Endodermal cell (in vitro differentiated cells): ENCODE results near the gene CAMTA1. TPM values are rescaled to one million over a fixed set of nuclear protein-coding genes. Genes with fewer than 3 reads are reported as not detected.

ENCODE experiments used
- DNase-seq: peaks from one replicate; pipeline ENCODE4 v3.0.0-alpha.2; 2017
- H3K27ac ChIP-seq: 2 replicates; pipeline ENCODE4 v1.5.1; 2013; ENCODE audit warnings: mild to moderate bottlenecking, low read depth, low read length, moderate library complexity
- H3K27me3 ChIP-seq: 2 replicates; pipeline ENCODE4 v1.6.1; 2013; ENCODE audit warnings: mild to moderate bottlenecking, low read length, moderate library complexity; ENCODE audit not compliant: insufficient read depth, control insufficient read depth, poor library complexity, severe bottlenecking
- H3K36me3 ChIP-seq: 2 replicates; pipeline ENCODE4 v1.7.0; 2013; ENCODE audit warnings: mild to moderate bottlenecking, low read length, moderate library complexity; ENCODE audit not compliant: control insufficient read depth, insufficient read depth
- H3K4me1 ChIP-seq: one replicate; pipeline ENCODE4 v1.7.0; 2013; ENCODE audit warnings: low read length; ENCODE audit not compliant: control insufficient read depth, insufficient read depth
- H3K4me3 ChIP-seq: 2 replicates; pipeline ENCODE4 v1.5.1; 2013; ENCODE audit warnings: mild to moderate bottlenecking, low read length, moderate library complexity
- H3K9ac ChIP-seq: 2 replicates; pipeline ENCODE4 v1.6.1; 2013; ENCODE audit warnings: mild to moderate bottlenecking, low read length, moderate library complexity; ENCODE audit not compliant: poor library complexity, severe bottlenecking; ENCODE audit errors: extremely low read depth
- H3K9me3 ChIP-seq: 2 replicates; pipeline ENCODE4 v1.6.1; 2013; ENCODE audit warnings: mild to moderate bottlenecking, low read length, moderate library complexity; ENCODE audit not compliant: control insufficient read depth
- H3K27ac Mint-ChIP-seq: 2 replicates; pipeline ENCODE4 v1.8.0; 2020; ENCODE audit warnings: mixed read lengths
- H3K27me3 Mint-ChIP-seq: 2 replicates; pipeline ENCODE4 v1.8.0; 2021; ENCODE audit warnings: mild to moderate bottlenecking, mixed read lengths; ENCODE audit not compliant: insufficient read depth
- H3K36me3 Mint-ChIP-seq: 2 replicates; pipeline ENCODE4 v1.8.0; 2020; ENCODE audit warnings: low read depth, mixed read lengths
- H3K4me1 Mint-ChIP-seq: 2 replicates; pipeline ENCODE4 v1.8.0; 2020; ENCODE audit warnings: mixed read lengths
- H3K4me3 Mint-ChIP-seq: 2 replicates; pipeline ENCODE4 v1.8.0; 2020; ENCODE audit warnings: mild to moderate bottlenecking, moderate library complexity, mixed read lengths
- H3K9me3 Mint-ChIP-seq: 2 replicates; pipeline ENCODE4 v1.8.0; 2020; ENCODE audit warnings: mild to moderate bottlenecking, mixed read lengths
- WGBS, 2 experiments: methylation state at CpG; one replicate each; pipeline versions ENCODE4 v1.1.5 to v1.1.7; 2013; ENCODE audit warnings: missing lambda C conversion rate in 2 of 2, mixed read lengths in 1 of 2; ENCODE audit not compliant: insufficient coverage in 1 of 2, insufficient read length in 1 of 2; 5-methylcytosine and 5-hydroxymethylcytosine counted together
- total RNA-seq, 2 donors: library from RNA; stranded (reverse); fragmentation: NEBNext Ultra II Directional in 1 of 2; extraction: Animal tissue kit (Norgen Biotek cat#: 25700) in 1 of 2; gene quantifications; 2 replicates in 1 of 2; 3 replicates in 1 of 2; pipeline ENCODE4 v1.2.1, GENCODE V29; 2021
- TF ChIP-seq, protein P1 (sequence below): fragments of 200-600 bp; sonication (generic); conservative IDR thresholded peaks from 2 replicates; pipeline ENCODE4 v1.5.0; 2021; ENCODE audit warnings: antibody characterized with exemption, mild to moderate bottlenecking

The CAMTA1 gene
- total RNA-seq, 2 donors from 2014 or later: 123 to 137 TPM

DNA sequence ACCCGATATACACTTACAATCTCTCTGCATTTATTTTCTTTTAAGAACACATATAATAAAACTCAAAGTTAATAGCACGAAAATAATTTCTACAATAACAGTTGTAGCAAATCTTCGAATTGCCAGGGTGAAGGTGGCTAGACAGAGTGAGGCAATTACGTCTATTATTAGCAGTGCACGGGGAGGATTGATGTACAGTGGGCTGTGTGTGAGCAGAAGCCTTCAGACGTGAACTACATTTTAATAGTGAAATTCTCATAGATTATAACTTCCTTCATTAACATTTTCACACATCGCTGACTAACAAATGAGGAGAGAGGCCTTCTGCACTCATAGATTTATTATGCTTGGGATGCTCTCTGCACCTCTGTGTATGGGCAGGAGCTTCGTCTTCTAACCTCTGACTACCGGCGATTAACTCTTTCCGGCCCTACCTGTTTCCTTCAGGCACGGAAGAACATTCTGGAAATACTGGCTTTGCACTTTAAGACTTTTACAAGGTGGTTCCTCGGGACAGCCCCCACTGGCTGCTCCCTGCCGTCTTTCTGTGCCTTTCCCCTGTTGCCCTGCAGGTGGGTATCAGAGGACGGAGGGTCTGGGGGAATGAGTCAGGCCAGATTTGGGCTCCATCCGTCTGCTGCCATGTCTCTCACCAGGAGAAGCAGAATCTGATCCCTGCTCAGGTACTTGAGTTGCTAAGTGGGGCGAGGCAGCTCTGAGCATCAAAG lies 200.5 kb downstream of the CAMTA1 start:
- Mint-ChIP-seq H3K4me3 (no peak overlapping the region), H3K27ac (no peak overlapping the region), H3K36me3 (no peaks in the 10 kb centered on the region), H3K9me3 (peaks cover under 1% of the 10 kb centered on the region), H3K4me1 (peaks cover 24% of the 10 kb centered on the region), H3K27me3 (no peaks in the 10 kb centered on the region)
- Histone ChIP-seq H3K27me3 (no peaks in the 10 kb centered on the region), H3K27ac (no peak overlapping the region), H3K4me1 (no peaks in the 10 kb centered on the region), H3K9me3 (no peaks in the 10 kb centered on the region), H3K36me3 (no peaks in the 10 kb centered on the region), H3K4me3 (no peak overlapping the region), H3K9ac (no peak overlapping the region)
- TF ChIP-seq, protein P1, sequence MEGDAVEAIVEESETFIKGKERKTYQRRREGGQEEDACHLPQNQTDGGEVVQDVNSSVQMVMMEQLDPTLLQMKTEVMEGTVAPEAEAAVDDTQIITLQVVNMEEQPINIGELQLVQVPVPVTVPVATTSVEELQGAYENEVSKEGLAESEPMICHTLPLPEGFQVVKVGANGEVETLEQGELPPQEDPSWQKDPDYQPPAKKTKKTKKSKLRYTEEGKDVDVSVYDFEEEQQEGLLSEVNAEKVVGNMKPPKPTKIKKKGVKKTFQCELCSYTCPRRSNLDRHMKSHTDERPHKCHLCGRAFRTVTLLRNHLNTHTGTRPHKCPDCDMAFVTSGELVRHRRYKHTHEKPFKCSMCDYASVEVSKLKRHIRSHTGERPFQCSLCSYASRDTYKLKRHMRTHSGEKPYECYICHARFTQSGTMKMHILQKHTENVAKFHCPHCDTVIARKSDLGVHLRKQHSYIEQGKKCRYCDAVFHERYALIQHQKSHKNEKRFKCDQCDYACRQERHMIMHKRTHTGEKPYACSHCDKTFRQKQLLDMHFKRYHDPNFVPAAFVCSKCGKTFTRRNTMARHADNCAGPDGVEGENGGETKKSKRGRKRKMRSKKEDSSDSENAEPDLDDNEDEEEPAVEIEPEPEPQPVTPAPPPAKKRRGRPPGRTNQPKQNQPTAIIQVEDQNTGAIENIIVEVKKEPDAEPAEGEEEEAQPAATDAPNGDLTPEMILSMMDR: no peak
- DNase-seq: no peak
- 90 to 96% methylated on average over 8 to 17 of the region's 17 CpGs for WGBS, 2 experiments

DNA sequence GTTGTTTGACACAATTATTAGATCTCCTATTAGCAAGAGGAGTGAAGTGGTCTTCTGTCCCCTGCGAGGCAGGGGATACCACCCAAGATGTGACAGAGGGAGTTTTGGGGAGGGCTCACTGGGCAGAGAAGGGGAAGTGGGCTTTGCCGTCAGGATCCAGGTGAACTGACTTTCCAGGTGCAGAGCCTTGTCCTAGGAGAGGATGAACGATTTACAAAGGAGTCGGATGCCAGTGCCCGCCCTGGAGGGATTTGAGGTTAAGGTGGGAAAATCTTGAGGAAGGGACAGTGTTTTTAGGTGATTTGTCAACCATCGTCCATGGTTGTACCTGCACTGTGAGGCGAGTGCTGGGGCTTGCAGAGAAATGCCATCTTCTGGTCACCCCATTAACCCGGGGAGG lies 201.0 kb downstream of the CAMTA1 start:
- no peak for DNase-seq
- Mint-ChIP-seq H3K36me3 (no peaks in the 10 kb centered on the region), H3K4me1 (peaks cover 26% of the 10 kb centered on the region), H3K27ac (no peak overlapping the region), H3K4me3 (no peak overlapping the region), H3K9me3 (no peaks in the 10 kb centered on the region), H3K27me3 (no peaks in the 10 kb centered on the region)
- 91 to 97% methylated on average over 6 to 8 of the region's 8 CpGs for WGBS, 2 experiments
- TF ChIP-seq, protein P1: no peak
- no peaks in the 10 kb centered on the region for H3K27me3 ChIP-seq
- no peaks in the 10 kb centered on the region for H3K36me3 ChIP-seq
- no peaks in the 10 kb centered on the region for H3K9me3 ChIP-seq
- H3K9ac ChIP-seq: no peak overlapping the region
- no peak overlapping the region for H3K4me3 ChIP-seq
- H3K27ac ChIP-seq: no peak overlapping the region
- H3K4me1 ChIP-seq: no peaks in the 10 kb centered on the region

DNA sequence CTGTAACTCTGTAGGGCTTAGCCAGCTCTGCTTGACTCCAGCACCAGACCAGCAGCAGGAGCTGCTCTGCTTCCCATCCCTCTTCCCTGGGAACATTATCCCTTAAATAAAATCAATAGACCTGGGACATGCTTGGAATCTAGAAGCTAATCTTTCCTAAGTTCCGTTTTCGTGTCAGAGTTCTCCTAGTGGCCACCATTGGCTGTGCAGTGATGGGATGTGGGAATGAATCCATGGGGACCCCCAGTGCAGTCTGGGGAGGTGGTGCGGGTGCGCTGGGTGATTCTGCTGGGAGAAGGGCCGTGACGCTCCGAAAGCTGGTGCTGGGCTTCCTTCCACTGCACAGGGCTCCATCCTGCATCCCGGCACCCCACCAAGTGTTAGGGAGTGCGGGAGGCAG lies 202.7 kb downstream of the CAMTA1 start:
- Histone ChIP-seq H3K27ac (no peak overlapping the region), H3K4me3 (no peak overlapping the region), H3K36me3 (no peaks in the 10 kb centered on the region), H3K4me1 (no peaks in the 10 kb centered on the region), H3K27me3 (no peaks in the 10 kb centered on the region), H3K9me3 (no peaks in the 10 kb centered on the region), H3K9ac (no peak overlapping the region)
- Mint-ChIP-seq H3K27ac (no peak overlapping the region), H3K36me3 (no peaks in the 10 kb centered on the region), H3K27me3 (no peaks in the 10 kb centered on the region), H3K9me3 (peaks cover 5% of the 10 kb centered on the region), H3K4me1 (peaks cover 30% of the 10 kb centered on the region), H3K4me3 (no peak overlapping the region)
- no peak for DNase-seq
- TF ChIP-seq, protein P1: peak; percentile 62
- WGBS, 2 experiments: 93 to 94% methylated on average over 3 to 9 of the region's 9 CpGs
